Activated naive CD4-positive, alpha-beta T cell treated with anti-CD3 and anti-CD28 coated beads, Interleukin-2, amount 50 U/mL, for 24 hours (primary cell): ENCODE results near the gene DNAJB6.

Experiments
- H3K27ac Mint-ChIP-seq: one replicate; pipeline ENCODE4 v1.8.0; 2021; ENCODE audit warnings: mild to moderate bottlenecking, mixed read lengths
- H3K27me3 Mint-ChIP-seq: one replicate; pipeline ENCODE4 v1.8.0; 2021; ENCODE audit warnings: mixed read lengths
- H3K36me3 Mint-ChIP-seq: one replicate; pipeline ENCODE4 v1.8.0; 2021; ENCODE audit warnings: mixed read lengths
- H3K4me1 Mint-ChIP-seq: one replicate; pipeline ENCODE4 v1.8.0; 2021; ENCODE audit warnings: mixed read lengths
- H3K4me3 Mint-ChIP-seq: one replicate; pipeline ENCODE4 v1.8.0; 2021; ENCODE audit warnings: mild to moderate bottlenecking, mixed read lengths
- H3K9me3 Mint-ChIP-seq: one replicate; pipeline ENCODE4 v1.8.0; 2021; ENCODE audit warnings: mixed read lengths

Gene DNAJB6

DNA sequence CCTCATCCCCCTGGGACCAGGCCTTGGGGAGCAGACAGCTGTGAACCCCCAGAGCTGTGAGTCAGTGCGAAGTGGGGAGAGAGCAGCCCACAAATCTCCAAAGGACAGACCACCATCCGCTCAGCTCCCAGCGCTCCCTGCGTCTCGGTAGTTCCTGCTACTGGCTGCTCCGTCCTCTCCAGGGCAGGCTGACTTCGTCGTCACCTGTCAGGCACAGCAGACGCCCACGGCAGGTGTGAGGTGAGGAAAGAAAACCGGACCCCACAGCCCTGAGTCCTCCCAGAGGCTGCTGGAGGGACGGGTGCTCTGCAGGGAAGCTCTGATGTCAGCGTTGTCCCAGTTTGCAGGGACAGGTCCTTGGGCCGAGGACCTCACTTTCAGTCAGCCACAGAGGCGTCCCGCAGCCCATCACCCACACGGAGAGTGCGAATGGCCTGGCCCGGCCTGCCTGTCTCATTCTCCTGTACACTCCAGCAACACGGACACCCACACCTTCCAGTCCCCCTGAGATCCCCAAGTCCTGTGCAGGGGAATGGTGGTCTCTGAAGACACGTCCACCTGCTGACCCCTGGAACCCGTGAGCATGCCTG is 95.2 kb downstream of the DNAJB6 start:
- Mint-ChIP-seq H3K4me3 (peak overlapping the region; percentile 39), H3K27ac (no peak overlapping the region), H3K4me1 (peaks cover 17% of the 10 kb centered on the region), H3K9me3 (no peaks in the 10 kb centered on the region), H3K36me3 (no peaks in the 10 kb centered on the region), H3K27me3 (no peaks in the 10 kb centered on the region)

DNA sequence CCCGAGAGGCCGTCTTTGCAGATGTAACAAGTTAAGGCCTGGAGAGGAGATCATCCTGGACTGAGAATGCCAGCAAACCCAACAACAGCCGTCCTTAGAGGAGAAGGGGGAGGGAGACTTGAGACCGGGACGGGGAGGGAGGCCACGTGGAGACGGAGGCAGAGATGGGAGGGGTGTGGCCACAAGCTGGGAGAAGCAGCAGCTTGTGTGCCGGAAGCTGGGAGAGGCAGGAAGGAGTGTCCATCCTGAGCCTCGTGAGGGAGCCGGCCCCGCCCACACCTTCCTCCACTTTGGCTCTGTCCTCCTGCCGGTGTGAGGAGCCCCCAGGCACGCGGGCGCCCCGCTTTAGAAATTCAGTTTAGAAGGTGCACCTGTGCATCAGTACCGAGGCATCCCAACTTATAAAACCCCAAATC is 95.7 kb downstream of the DNAJB6 start:
- Mint-ChIP-seq H3K4me1 (peaks cover 17% of the 10 kb centered on the region), H3K4me3 (peak overlapping the region; percentile 39), H3K36me3 (no peaks in the 10 kb centered on the region), H3K27ac (no peak overlapping the region), H3K9me3 (no peaks in the 10 kb centered on the region), H3K27me3 (no peaks in the 10 kb centered on the region)

DNA sequence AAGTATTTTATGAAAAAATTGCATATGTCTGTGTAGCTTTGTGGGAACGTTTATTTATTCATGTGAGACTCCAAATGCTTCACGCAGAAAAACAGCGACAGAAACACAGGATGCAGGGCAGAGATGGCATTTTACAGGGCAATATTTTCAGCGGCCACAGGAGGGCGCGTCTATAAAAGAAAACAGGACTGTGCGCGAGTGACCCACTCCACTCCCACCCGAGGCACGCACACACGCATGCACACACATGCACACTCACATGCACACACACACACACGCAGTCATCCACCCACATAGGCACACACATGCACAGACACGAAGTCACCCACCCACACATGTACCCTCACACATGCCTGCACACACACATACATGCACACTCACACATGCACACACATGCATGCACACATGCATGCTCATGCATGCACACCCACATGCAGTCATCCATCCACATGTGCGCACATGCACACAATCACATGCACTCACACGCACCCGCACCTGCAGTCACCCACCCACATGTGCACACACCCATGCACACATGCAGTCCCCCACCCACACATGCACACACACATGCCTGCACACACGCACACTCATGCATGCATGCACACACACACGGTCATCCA is 96.3 kb downstream of the DNAJB6 start:
- Mint-ChIP-seq H3K27me3 (no peaks in the 10 kb centered on the region), H3K36me3 (no peaks in the 10 kb centered on the region), H3K9me3 (no peaks in the 10 kb centered on the region), H3K4me3 (peak overlapping the region; percentile 36), H3K27ac (no peak overlapping the region), H3K4me1 (peaks cover 17% of the 10 kb centered on the region)

DNA sequence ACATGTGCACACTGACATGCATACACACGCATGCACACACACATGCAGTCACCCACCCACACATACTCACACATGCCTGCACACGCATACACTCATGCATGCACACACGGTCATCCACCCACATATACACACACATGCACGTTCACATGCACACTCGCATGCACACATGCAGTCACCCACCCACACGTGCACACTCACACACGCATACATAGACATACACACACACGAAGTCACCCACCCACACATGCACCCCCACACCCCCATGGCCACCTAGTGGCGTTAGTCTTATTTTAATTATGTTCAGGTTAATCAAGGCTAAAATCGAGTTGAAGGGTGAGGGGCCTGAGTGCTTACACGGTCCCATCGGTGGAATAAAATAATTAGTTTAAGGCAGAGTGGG is 96.8 kb downstream of the DNAJB6 start:
- Mint-ChIP-seq H3K4me3 (no peak overlapping the region), H3K4me1 (peaks cover 17% of the 10 kb centered on the region), H3K27ac (no peak overlapping the region)

DNA sequence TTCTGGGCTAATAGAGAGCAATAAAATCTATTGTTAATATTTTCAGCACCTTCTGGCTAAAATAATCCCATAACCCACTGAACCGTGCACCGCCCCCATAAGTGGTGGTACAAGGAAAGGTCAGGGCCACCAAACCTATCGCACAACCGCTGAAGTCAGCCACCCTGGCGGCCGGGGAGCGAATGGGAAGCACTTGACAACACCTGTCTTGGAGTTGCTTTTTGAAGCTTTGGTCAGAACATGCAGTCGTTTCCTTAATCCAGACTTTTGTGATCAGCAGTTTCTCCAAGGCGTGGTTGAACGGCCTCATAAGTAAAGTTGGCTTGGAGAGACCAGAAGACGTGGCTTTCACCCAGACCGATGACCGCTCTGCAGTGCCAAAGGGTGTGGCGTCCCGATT is 97.4 kb downstream of the DNAJB6 start:
- Mint-ChIP-seq H3K9me3 (no peaks in the 10 kb centered on the region), H3K27ac (no peak overlapping the region), H3K36me3 (no peaks in the 10 kb centered on the region), H3K4me3 (no peak overlapping the region), H3K4me1 (peaks cover 17% of the 10 kb centered on the region), H3K27me3 (no peaks in the 10 kb centered on the region)

More for the DNA sequence above, 96.8 kb downstream of the DNAJB6 start:
- Mint-ChIP-seq H3K36me3 (no peaks in the 10 kb centered on the region), H3K9me3 (no peaks in the 10 kb centered on the region), H3K27me3 (no peaks in the 10 kb centered on the region)

DNA sequence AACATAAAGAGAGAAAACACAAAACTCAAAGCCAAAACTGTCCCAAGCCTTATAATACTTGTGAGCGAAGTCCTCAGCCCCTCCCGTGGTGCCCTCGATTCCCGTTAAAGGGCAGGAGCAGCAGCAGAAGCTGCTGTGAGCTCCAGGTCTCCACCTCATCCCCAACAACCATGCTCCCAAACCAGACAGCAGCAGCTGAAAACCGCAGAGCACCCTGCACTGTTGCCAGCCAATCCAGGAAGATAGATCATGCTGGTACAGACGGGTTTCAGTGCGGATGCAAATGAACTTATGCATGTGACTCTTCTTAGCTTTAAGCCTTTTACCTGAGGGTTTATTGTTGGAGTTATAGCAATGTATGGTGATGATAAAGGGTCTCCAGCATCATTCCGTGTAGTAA is 97.9 kb downstream of the DNAJB6 start:
- Mint-ChIP-seq H3K4me3 (no peak overlapping the region), H3K36me3 (no peaks in the 10 kb centered on the region), H3K4me1 (peaks cover 20% of the 10 kb centered on the region), H3K27me3 (no peaks in the 10 kb centered on the region), H3K9me3 (no peaks in the 10 kb centered on the region), H3K27ac (no peak overlapping the region)

DNA sequence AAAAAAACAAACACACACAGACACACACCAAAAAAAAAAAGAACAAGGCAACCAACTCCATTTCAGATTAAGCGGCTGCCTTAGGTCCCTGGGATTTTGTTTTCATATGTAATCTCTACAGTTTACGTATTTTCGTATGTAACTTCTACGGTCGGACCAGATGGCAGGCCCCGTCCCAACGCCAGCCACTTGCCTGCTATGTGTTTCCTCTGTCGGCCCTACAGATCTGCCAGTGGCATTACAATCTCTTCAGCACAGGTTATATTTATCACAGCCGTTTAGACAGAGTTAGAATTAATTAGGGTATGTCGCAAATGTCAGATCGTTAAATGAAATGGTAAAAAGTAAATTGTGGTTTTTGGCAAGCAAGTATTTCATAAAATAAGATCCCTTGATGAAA is 99.3 kb downstream of the DNAJB6 start:
- H3K27ac Mint-ChIP-seq, result no peak overlapping the region
- H3K36me3 Mint-ChIP-seq, result no peaks in the 10 kb centered on the region
- no peaks in the 10 kb centered on the region for H3K27me3 Mint-ChIP-seq
- peaks cover 22% of the 10 kb centered on the region for H3K4me1 Mint-ChIP-seq
- H3K9me3 Mint-ChIP-seq, result no peaks in the 10 kb centered on the region
- H3K4me3 Mint-ChIP-seq, result no peak overlapping the region

DNA sequence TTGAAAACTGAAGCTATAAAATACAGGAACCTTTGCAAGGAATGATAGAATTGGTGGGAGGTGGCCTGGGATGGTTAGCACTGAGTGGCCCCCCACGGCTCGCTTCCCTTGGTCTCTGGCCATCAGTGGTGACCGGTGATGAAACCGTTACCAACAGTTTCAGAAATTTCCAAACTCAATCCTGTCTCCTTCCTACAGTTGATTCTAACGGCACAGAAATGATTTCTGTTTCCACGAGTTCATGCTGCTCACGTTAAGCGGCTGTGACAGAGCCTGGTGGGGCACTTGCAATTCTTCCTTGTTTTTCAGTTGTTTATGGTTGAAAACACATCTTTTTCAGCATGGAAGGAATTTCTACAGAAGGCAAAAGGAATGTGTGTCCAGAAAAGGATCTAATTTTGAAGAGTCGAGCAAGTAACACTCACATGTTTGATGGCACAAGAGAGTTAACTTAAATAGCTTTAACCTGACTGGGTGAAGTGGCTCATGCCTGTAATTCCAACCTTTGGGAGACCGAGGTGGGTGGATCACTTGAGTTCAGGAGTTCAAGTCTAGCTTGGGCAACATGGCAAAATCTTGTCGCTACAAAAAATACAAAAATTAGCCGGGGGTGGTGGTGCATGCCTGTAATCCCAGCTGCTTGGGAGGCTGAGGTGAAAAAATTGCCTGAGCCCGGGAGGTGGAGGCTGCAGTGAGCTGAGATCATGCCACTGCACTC is 100.1 kb downstream of the DNAJB6 start:
- H3K4me3 Mint-ChIP-seq, result no peak overlapping the region
- H3K27me3 Mint-ChIP-seq, result no peaks in the 10 kb centered on the region
- no peaks in the 10 kb centered on the region for H3K36me3 Mint-ChIP-seq
- H3K4me1 Mint-ChIP-seq, result peaks cover 22% of the 10 kb centered on the region
- no peaks in the 10 kb centered on the region for H3K9me3 Mint-ChIP-seq
- H3K27ac Mint-ChIP-seq, result no peak overlapping the region

DNA sequence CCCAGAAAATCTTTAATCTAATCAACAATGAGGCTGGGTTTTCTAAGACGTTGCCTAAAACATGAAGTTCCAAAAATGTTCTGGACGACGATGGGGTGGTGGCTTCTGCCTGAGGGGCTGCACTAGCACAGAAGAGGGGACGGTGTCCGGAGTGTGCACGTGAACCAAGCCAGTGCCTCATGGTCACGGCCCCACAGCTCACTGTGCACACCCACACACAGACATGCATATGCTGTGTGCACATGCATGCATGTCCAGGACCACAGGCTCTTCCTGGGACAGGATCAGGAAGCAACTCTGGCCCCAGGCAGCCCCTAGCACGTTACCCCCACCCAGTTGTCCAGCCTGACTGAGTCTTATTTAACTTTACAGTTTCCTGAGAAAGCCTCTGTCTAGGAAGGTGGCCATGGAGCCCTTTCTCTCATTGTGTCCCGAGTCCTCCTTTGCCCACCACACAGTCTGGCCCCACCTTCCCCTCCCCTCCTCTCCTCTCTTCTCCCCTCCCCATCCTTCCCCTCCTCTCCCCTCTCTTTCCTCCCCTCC is 100.8 kb downstream of the DNAJB6 start:
- Mint-ChIP-seq H3K4me1 (peaks cover 18% of the 10 kb centered on the region), H3K36me3 (no peaks in the 10 kb centered on the region), H3K27ac (no peak overlapping the region), H3K27me3 (no peaks in the 10 kb centered on the region), H3K9me3 (no peaks in the 10 kb centered on the region), H3K4me3 (no peak overlapping the region)

DNA sequence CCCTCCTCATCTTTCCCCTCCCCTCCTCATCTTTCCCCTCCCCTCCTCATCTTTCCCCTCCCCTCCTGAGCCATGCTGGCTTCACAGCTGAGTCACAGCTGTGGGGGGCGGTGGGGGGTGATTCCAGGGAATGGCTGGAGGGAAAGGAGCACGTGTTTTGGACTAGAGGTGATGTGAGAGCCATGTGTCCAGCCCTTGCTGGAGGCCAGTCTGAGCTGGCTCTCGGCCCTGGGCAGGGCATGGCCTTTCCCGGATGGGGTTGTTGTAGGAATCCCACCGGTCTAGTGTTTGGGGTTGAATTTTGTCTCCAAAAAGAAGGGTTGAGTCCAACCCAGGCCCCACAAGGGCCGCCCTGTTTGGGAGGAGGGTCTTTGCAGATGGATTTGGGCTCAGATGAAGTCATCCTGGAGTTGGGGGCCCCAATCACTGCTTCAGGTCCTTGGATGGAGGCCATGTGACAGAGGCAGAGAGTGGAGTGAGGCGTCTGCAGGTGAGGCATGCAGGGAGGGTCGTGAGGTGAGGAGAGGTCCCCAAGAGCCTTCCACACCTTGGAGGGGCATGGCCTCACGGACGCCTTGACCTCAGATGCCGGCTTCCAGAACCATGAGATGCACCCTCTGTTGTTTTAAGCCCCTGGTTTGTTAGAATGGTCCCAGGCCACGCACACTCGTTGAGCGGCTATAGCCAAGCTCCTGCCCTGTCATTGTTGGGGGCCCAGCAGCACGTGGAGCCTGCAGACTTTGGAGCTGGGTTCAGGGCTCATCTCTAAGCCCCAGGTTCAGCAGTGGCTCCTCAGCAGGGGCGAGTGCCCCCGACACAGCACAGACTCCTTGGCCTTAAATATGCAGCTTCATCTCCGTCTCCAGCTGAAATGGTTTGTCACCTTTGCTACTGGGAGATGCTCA is 101.6 kb downstream of the DNAJB6 start:
- H3K4me3 Mint-ChIP-seq, result no peak overlapping the region
- H3K27ac Mint-ChIP-seq, result no peak overlapping the region
- no peaks in the 10 kb centered on the region for H3K36me3 Mint-ChIP-seq
- H3K27me3 Mint-ChIP-seq, result no peaks in the 10 kb centered on the region
- no peaks in the 10 kb centered on the region for H3K9me3 Mint-ChIP-seq
- H3K4me1 Mint-ChIP-seq, result peaks cover 10% of the 10 kb centered on the region

DNA sequence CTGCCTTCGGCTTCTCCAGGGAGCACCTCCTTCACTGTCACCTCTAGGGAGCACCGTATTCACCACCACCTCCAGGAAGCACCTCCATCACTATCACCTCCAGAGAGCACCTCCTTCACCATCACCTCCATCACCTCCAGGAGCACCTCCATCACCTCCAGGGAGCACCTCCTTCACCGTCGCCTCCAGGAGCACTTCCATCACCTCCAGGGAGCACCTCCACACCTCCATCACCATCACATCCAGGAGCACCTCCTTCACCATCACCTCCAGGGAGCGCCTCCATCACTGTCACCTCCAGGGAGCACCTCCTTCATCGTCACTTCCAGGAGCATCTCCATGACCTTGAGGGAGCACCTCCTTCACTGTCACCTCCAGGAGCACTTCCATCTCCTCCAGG is 102.3 kb downstream of the DNAJB6 start:
- Mint-ChIP-seq H3K36me3 (no peaks in the 10 kb centered on the region), H3K27ac (no peak overlapping the region), H3K9me3 (no peaks in the 10 kb centered on the region), H3K4me1 (peaks cover 5% of the 10 kb centered on the region), H3K27me3 (no peaks in the 10 kb centered on the region), H3K4me3 (no peak overlapping the region)

DNA sequence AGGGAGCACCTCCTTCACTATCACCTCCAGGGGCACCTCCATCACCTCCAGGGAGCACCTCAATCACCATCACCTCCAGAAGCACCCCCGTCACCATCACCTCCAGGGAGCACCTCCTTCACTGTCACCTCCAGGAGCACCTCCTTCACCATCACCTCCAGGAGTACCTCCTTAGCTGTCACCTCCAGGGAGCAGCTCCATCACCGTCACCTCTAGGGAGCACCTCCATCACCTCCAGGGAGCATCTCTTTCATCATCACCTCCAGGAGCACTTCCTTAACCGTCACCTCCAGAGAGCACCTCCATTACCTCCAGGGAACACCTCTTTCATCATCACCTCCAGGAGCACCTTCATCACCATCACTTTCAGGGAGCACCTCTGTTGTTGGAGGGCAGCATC is 103.0 kb downstream of the DNAJB6 start:
- no peaks in the 10 kb centered on the region for H3K27me3 Mint-ChIP-seq
- H3K36me3 Mint-ChIP-seq, result no peaks in the 10 kb centered on the region
- no peak overlapping the region for H3K4me3 Mint-ChIP-seq
- H3K4me1 Mint-ChIP-seq, result peaks cover 5% of the 10 kb centered on the region
- H3K27ac Mint-ChIP-seq, result no peak overlapping the region
- H3K9me3 Mint-ChIP-seq, result no peaks in the 10 kb centered on the region

DNA sequence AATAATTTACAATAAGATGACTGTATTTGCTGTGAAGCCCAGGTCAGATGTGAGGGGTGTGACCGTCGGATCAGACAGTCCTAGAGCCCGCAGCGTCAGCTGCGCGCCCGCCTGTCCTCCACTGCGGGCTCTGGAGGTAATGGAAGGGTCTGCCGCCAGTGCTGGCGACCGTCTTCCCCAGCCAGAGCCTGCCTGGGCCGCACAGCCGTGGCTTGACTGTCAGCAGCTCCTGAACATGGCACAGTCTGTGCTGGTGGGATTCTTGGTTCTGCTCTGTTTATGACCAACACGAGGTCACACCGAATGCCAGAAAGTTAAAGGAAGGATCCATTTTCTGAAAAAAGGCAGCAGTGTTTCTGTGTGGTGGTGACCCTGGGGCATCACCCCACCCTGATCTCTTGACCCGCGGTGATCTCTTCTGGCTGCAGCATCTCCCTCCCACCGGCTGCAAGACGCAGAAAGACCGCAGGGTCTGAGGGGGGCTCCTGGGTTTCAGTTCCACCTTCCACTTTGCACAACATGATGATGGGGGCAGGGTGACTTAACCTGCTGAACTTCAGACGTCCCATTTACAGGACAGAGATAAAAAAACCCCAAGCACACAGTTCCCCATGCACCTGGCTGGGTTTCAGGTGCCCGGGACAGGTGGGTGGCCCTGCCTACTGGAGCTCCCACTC is 103.7 kb downstream of the DNAJB6 start:
- Mint-ChIP-seq H3K27me3 (no peaks in the 10 kb centered on the region), H3K4me3 (no peak overlapping the region), H3K27ac (no peak overlapping the region), H3K36me3 (no peaks in the 10 kb centered on the region), H3K9me3 (no peaks in the 10 kb centered on the region), H3K4me1 (peaks cover 5% of the 10 kb centered on the region)

DNA sequence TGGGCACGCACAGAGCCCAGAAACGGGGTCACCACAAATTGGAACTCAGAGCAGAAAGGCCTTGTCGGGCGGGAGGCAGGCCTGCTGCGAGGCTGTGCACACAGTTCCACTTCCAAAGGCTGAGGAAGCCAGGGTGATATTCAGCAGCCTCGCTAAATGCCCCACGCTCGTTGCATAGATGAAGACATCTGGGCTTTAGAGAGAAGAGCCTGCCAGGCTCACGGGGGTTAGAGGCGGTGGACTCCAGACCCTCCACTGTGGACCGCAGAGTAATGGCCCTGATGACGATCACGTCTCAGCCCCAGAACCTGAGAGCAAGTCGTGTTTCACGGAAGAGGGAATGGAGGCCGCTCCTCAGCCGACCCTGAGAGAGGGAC is 104.2 kb downstream of the DNAJB6 start:
- Mint-ChIP-seq H3K27me3 (no peaks in the 10 kb centered on the region), H3K36me3 (no peaks in the 10 kb centered on the region), H3K27ac (no peak overlapping the region), H3K9me3 (no peaks in the 10 kb centered on the region), H3K4me1 (peaks cover 5% of the 10 kb centered on the region), H3K4me3 (no peak overlapping the region)

DNA sequence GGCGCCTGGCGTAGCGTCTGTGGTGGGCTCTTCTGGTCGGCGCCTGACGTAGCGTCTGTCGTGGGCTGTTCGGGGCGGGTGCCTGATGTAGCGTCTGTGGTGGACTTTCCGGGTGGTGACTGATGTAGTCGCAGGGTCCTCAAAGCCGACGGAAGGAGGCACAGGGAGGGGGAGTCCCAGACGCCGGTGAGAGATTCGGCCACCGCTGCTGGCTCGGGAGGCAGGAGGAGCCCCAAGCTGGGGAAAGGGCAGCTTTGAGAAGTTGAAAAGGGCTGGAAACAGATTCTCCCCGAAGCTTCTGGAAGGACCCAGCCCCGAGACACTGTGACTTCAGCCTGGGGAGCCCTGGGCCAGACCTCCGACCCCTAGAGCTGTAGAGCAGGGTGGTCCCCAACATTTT is 105.7 kb downstream of the DNAJB6 start:
- H3K4me3 Mint-ChIP-seq, result no peak overlapping the region
- H3K36me3 Mint-ChIP-seq, result no peaks in the 10 kb centered on the region
- H3K27ac Mint-ChIP-seq, result no peak overlapping the region
- H3K27me3 Mint-ChIP-seq, result no peaks in the 10 kb centered on the region
- H3K9me3 Mint-ChIP-seq, result no peaks in the 10 kb centered on the region
- peaks cover 5% of the 10 kb centered on the region for H3K4me1 Mint-ChIP-seq
